Measurements from ENCODE around the gene CNTN6.

- TF ChIP-seq, protein P1, sequence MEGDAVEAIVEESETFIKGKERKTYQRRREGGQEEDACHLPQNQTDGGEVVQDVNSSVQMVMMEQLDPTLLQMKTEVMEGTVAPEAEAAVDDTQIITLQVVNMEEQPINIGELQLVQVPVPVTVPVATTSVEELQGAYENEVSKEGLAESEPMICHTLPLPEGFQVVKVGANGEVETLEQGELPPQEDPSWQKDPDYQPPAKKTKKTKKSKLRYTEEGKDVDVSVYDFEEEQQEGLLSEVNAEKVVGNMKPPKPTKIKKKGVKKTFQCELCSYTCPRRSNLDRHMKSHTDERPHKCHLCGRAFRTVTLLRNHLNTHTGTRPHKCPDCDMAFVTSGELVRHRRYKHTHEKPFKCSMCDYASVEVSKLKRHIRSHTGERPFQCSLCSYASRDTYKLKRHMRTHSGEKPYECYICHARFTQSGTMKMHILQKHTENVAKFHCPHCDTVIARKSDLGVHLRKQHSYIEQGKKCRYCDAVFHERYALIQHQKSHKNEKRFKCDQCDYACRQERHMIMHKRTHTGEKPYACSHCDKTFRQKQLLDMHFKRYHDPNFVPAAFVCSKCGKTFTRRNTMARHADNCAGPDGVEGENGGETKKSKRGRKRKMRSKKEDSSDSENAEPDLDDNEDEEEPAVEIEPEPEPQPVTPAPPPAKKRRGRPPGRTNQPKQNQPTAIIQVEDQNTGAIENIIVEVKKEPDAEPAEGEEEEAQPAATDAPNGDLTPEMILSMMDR (IDR thresholded peaks at IDR 0.05; ENCODE audit: low read depth, low read length, poor library complexity, severe bottlenecking), result no peak
- no peak for TF ChIP-seq EZH2phosphoT487 (IDR thresholded peaks at IDR 0.05; ENCODE audit: borderline replicate concordance, low read length)
Observed at GRCh38 chr3:1093217-1093616, 393 bp downstream of the CNTN6 start.
